GM12892 (cell line): ENCODE data around the gene TPH2.

ENCODE experiments used
- POLR2A ChIP-seq: IDR thresholded peaks from 2 replicates; pipeline ENCODE4 v1.6.1; 2011; ENCODE audit warnings: low read depth, low read length, control low read depth
- POLR2AphosphoS5 ChIP-seq: IDR thresholded peaks from 2 replicates; pipeline ENCODE4 v1.6.1; 2011; ENCODE audit warnings: low read depth, low read length, control low read depth
- TAF1 ChIP-seq: IDR thresholded peaks from 2 replicates; pipeline ENCODE4 v1.6.1; 2011; ENCODE audit warnings: low read depth, mild to moderate bottlenecking, control low read depth, low read length, borderline replicate concordance

- TF ChIP-seq TAF1, result no peak
- TF ChIP-seq POLR2A, result no peak
- TF ChIP-seq POLR2AphosphoS5, result no peak
Measured at GRCh38 chr12:72041811-72042210, 103.2 kb downstream of the TPH2 start.
